ENCODE measurements around the gene MT2A. TPM values are rescaled to one million over a fixed set of nuclear protein-coding genes. Genes with fewer than 3 reads are reported as not detected.

The MT2A gene
- total and polyA plus RNA-seq, 2 of the 13 experiments (the other 11 are each of a cell fraction or from before 2014, with no cell fraction given) = 135 to 371 TPM

DNA sequence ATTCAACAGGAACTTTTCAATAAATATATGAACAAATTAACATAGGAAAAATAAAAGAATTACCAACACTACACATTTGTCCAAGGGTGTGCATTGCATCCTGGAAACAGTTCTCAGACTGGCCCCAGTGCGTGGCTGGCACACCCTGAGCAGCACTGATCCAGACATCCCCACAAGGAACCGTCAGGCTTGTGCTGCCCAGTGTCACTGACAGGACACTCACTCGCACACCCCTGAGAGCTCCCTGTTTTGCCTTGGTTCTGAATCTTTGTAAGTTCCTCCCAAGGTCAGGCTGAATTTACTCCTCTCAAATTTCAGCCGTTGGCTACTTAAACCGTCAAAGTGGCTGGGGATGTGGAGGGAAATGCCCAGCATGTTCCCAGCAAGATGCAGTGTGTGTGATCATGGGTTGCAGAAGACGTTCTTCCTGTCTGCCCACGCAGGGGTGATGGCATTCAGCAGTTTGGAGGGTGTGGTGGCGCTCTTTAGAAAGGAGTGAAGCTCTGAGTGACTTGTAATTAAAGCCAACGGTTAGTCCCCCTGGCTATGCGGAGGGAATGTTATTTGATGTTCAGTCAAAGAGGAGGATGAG is 1.7 kb downstream of the MT2A start (continued):
- no peak for TF ChIP-seq ZNF569 (CRISPR knock-in tag; IDR thresholded peaks at IDR 0.05; ENCODE audit: borderline replicate concordance)
- no peak for TF ChIP-seq SMAD1 (CRISPR knock-in tag; IDR thresholded peaks at IDR 0.05; ENCODE audit: borderline replicate concordance, low read depth)
- no peak for TF ChIP-seq KLF9 (CRISPR knock-in tag; IDR thresholded peaks at IDR 0.05; ENCODE audit: low read depth)
- TF ChIP-seq NR2C2 (CRISPR knock-in tag; IDR thresholded peaks at IDR 0.05; ENCODE audit: borderline replicate concordance) = no peak
- no peak for TF ChIP-seq ZFP36 (IDR thresholded peaks at IDR 0.05; ENCODE audit: borderline replicate concordance, low read depth, low read length, partially characterized antibody)
- peak; percentile 49; the same call in 1 of the 2 replicates for TF ChIP-seq ZNF782 (CRISPR knock-in tag; IDR thresholded peaks at IDR 0.05; ENCODE audit: borderline replicate concordance)
- no peak for TF ChIP-seq PHF8 (CRISPR knock-in tag; IDR thresholded peaks at IDR 0.05)
- no peak for TF ChIP-seq KLF11 (CRISPR knock-in tag; IDR thresholded peaks at IDR 0.05)
- TF ChIP-seq SNAPC2 (CRISPR knock-in tag; IDR thresholded peaks at IDR 0.05) = no peak
- TF ChIP-seq ZBTB21 (CRISPR knock-in tag; IDR thresholded peaks at IDR 0.05) = no peak
- no peak for TF ChIP-seq ARHGAP35 (CRISPR knock-in tag; IDR thresholded peaks at IDR 0.05; ENCODE audit: borderline replicate concordance)
- TF ChIP-seq MYPOP (CRISPR knock-in tag; IDR thresholded peaks at IDR 0.05) = no peak
- TF ChIP-seq ZFX (CRISPR knock-in tag; IDR thresholded peaks at IDR 0.05; ENCODE audit: low read depth) = no peak; the same call in 1 of the 2 replicates
- TF ChIP-seq RELA (CRISPR knock-in tag; IDR thresholded peaks at IDR 0.05) = no peak
- no peak for TF ChIP-seq HNRNPL (IDR thresholded peaks at IDR 0.05; ENCODE audit: low read depth, low read length)
- TF ChIP-seq ZNF792 (CRISPR knock-in tag; IDR thresholded peaks at IDR 0.05) = no peak
- TF ChIP-seq ZNF598 (CRISPR knock-in tag; IDR thresholded peaks at IDR 0.05; ENCODE audit: borderline replicate concordance) = no peak; the same call in 1 of the 2 replicates
- no peak for TF ChIP-seq NFE2L2 (IDR thresholded peaks at IDR 0.05; ENCODE audit: low read length)
- peak; percentile 50 for TF ChIP-seq ZNF687 (CRISPR knock-in tag; IDR thresholded peaks at IDR 0.05)
- no peak for TF ChIP-seq POGZ (CRISPR knock-in tag; IDR thresholded peaks at IDR 0.05)
- TF ChIP-seq, protein P1, sequence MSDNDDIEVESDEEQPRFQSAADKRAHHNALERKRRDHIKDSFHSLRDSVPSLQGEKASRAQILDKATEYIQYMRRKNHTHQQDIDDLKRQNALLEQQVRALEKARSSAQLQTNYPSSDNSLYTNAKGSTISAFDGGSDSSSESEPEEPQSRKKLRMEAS (IDR thresholded peaks at IDR 0.05) = no peak
- TF ChIP-seq, protein P2, sequence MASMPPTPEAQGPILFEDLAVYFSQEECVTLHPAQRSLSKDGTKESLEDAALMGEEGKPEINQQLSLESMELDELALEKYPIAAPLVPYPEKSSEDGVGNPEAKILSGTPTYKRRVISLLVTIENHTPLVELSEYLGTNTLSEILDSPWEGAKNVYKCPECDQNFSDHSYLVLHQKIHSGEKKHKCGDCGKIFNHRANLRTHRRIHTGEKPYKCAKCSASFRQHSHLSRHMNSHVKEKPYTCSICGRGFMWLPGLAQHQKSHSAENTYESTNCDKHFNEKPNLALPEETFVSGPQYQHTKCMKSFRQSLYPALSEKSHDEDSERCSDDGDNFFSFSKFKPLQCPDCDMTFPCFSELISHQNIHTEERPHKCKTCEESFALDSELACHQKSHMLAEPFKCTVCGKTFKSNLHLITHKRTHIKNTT (CRISPR knock-in tag; IDR thresholded peaks at IDR 0.05) = no peak
- no peak; the same call in 1 of the 2 replicates for TF ChIP-seq MBD4 (IDR thresholded peaks at IDR 0.05; ENCODE audit: borderline replicate concordance, low read length)
- no peak for TF ChIP-seq ONECUT2 (CRISPR knock-in tag; IDR thresholded peaks at IDR 0.05)
- no peak for TF ChIP-seq SMARCE1 (IDR thresholded peaks at IDR 0.05; ENCODE audit: borderline replicate concordance)
- no peak for TF ChIP-seq NFRKB (IDR thresholded peaks at IDR 0.05)
